ENCODE measurements around the gene TERB1.

- TF ChIP-seq CTCF (conservative IDR thresholded peaks at IDR 0.05) = no peak
- no peak for TF ChIP-seq ZFX (IDR thresholded peaks at IDR 0.05)
Measured at GRCh38 chr16:66774981-66775380, 26.4 kb downstream of the TERB1 start.
